Measurements from ENCODE around the gene PDZD4. TPM values are rescaled to one million over a fixed set of nuclear protein-coding genes. Genes with fewer than 3 reads are reported as not detected.

The PDZD4 gene
- total and polyA plus RNA-seq, 2 of the 4 experiments (the other 2 are of a cell fraction): under 0.01 to 0.38 TPM

- BruUV-seq (replicated peaks): no TSS peak
- intact Hi-C loops (cut with micrococcal nuclease): no loop called here
- CTCF ChIA-PET: no interaction called here
Observed at GRCh38 chrX:153786669-153787068, 43.7 kb downstream of the PDZD4 start.

More at GRCh38 chrX:153786669-153787068, 43.7 kb downstream of the PDZD4 start:
- Histone ChIP-seq H3K4me3 (ENCODE audit: insufficient read depth, low read depth, low read length) (no peak overlapping the region), H4K8ac (ENCODE audit: low read depth in 2 of 2, low read length in 2 of 2) (no peak overlapping the region), H3K36me3 (ENCODE audit: control insufficient read depth, insufficient read depth, low read length) (peaks cover 18% of the 10 kb centered on the region; the same call in 1 of the 2 replicates), H4K20me1 (ENCODE audit: insufficient read depth, low read length) (0 out of 2 replicates have a peak, but pooled peaks cover 6% of the 10 kb centered on the region), H3K4me1 (ENCODE audit: control insufficient read depth, insufficient read depth, low read length) (no peaks in the 10 kb centered on the region), H4K5ac (ENCODE audit: low read depth, low read length) (no peak overlapping the region), H3K14ac (replicated peaks; ENCODE audit: low read depth, low read length) (no peak overlapping the region), H3K9me1 (ENCODE audit: insufficient read depth, low read length) (no peaks in the 10 kb centered on the region), H2BK120ac (ENCODE audit: low read depth, low read length) (no peak overlapping the region), H2BK15ac (ENCODE audit: low read depth, low read length) (no peak overlapping the region), H2AK5ac (ENCODE audit: low read depth, low read length) (no peak overlapping the region), H2BK5ac (ENCODE audit: low read depth, low read length, poor library complexity, severe bottlenecking) (no peak overlapping the region), H3K4me2 (ENCODE audit: low read depth, low read length) (no peak overlapping the region), H2AK9ac (replicated peaks; ENCODE audit: low read depth, low read length, poor library complexity) (no peak overlapping the region), H3K4ac (ENCODE audit: low read depth, low read length) (no peak overlapping the region), H3K9ac (ENCODE audit: low read depth, low read length) (no peak overlapping the region), H2AFZ (replicated peaks; ENCODE audit: low read length, poor library complexity) (no peak overlapping the region), H2BK20ac (ENCODE audit: low read depth, low read length) (no peak overlapping the region), H3K27me3 (ENCODE audit: control insufficient read depth, insufficient read depth, low read length) (no peaks in the 10 kb centered on the region), H3K9me3 (ENCODE audit: control insufficient read depth, insufficient read depth, low read length) (no peaks in the 10 kb centered on the region; the same call in 1 of the 2 replicates), H3K79me1 (ENCODE audit: low read depth in 1 of 2, low read length in 2 of 2) (peaks cover 0 to 9% of the 10 kb centered on the region in 2 experiments; a peak in 3 of 4 replicates), H4K91ac (ENCODE audit: insufficient read depth, low read depth, low read length) (no peak overlapping the region), H3K18ac (ENCODE audit: low read depth, low read length) (no peak overlapping the region), H3K27ac (ENCODE audit: insufficient read depth, low read length) (no peak overlapping the region), H3K56ac (ENCODE audit: extremely low read depth, insufficient read depth, low read length) (no peak overlapping the region), H3K23ac (ENCODE audit: low read depth, low read length) (no peak overlapping the region)
- dilution Hi-C loops (cut with HindIII; ENCODE audit: low sequenced_read_pairs, unreplicated experiment) (no loop called here), in situ Hi-C loops (cut with MboI; ENCODE audit: low sequenced_read_pairs) (no loop called here)
- WGBS, 2 experiments (ENCODE audit: extremely low coverage in 2 of 2, insufficient read length in 1 of 2): 82% methylated on average over 14 of the region's 15 CpGs; no CpG with 5 or more reads in 1 of the 2 experiments
- no peak for DNase-seq
- POLR2A ChIA-PET (ENCODE audit: unreplicated experiment): no interaction called here
- no peak for ATAC-seq (ENCODE audit: low read depth)
- TF ChIP-seq POLR2A (IDR thresholded peaks at IDR 0.05; ENCODE audit: low read depth, low read length) (no peak), ELK1 (IDR thresholded peaks at IDR 0.05; ENCODE audit: borderline replicate concordance, low read depth, low read length) (no peak), RAD21 (IDR thresholded peaks at IDR 0.05; ENCODE audit: low read length) (no peak), NFE2L2 (IDR thresholded peaks at IDR 0.05; ENCODE audit: low read depth, low read length) (no peak), MAFK (IDR thresholded peaks at IDR 0.05; ENCODE audit: low read depth, low read length) (no peak), CEBPB (IDR thresholded peaks at IDR 0.05; ENCODE audit: low read depth, low read length) (no peak), BHLHE40 (IDR thresholded peaks at IDR 0.05; ENCODE audit: low read depth, low read length) (no peak), RFX5 (IDR thresholded peaks at IDR 0.05; ENCODE audit: low read depth, low read length) (no peak), CTCF (conservative IDR thresholded peaks at IDR 0.05; ENCODE audit: low read depth, low read length) (no peak), FOS (IDR thresholded peaks at IDR 0.05; ENCODE audit: low read depth, low read length) (no peak), MAZ (IDR thresholded peaks at IDR 0.05; ENCODE audit: borderline replicate concordance, low read depth, low read length) (no peak), RCOR1 (IDR thresholded peaks at IDR 0.05; ENCODE audit: insufficient replicate concordance, low read length) (no peak), MXI1 (IDR thresholded peaks at IDR 0.05; ENCODE audit: borderline replicate concordance, low read depth, low read length) (no peak), SMC3 (IDR thresholded peaks at IDR 0.05; ENCODE audit: low read depth, low read length) (no peak), CHD1 (IDR thresholded peaks at IDR 0.05; ENCODE audit: low read depth, low read length) (no peak), USF2 (IDR thresholded peaks at IDR 0.05; ENCODE audit: low read depth, low read length) (no peak)

Data from IMR-90 (cell line).